ENCODE data around the gene C10orf62.

- TF ChIP-seq CTCF (IDR thresholded peaks at IDR 0.05; ENCODE audit: low read depth, low read length) (no peak; the same call in 1 of the 2 replicates), EZH2phosphoT487 (IDR thresholded peaks at IDR 0.05; ENCODE audit: low read depth) (no peak)
These were observed 44.4 kb downstream of the C10orf62 start for GRCh38 chr10:97633921-97634320.
